ENCODE measurements around the gene DAGLB. TPM values are rescaled to one million over a fixed set of nuclear protein-coding genes. Genes with fewer than 3 reads are reported as not detected.

DAGLB gene
- total and polyA plus RNA-seq, 10 of the 15 experiments (the other 5 are each of a cell fraction or from before 2014, with no cell fraction given): 1.2 to 13.3 (median 10.1) TPM

DNA sequence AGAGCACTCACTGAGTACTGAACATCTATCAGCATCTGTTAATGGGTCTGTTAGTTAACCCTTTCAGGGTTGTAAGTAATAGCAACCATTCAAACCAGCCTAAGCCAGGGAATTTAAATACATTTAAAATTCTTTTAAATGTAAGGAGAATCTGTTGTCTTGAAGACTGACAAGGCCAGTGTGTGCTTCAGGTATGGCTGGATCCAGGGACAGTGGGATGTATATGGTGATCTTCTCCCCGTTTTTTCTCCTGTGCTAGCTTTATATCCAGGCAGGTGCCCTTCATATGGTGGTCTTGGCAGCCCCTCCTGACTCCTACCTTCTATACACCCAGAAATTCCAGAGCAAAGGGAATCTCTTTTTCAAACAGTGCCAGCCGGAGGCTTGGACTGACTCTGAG, 46.6 kb upstream of the DAGLB start:
- Histone ChIP-seq H3K27ac (ENCODE audit: control insufficient read depth, insufficient read depth) (no peak overlapping the region), H3K9me3 (replicated peaks; ENCODE audit: control insufficient read depth, insufficient read depth, low read length) (no peaks in the 10 kb centered on the region; the same call in 1 of the 3 replicates), H3K79me2 (ENCODE audit: control insufficient read depth, insufficient read depth, low read length) (no peaks in the 10 kb centered on the region), H4K20me1 (ENCODE audit: control insufficient read depth, insufficient read depth) (no peaks in the 10 kb centered on the region), H2AFZ (ENCODE audit: control insufficient read depth, low read depth, low read length) (no peak overlapping the region), H3K4me1 (ENCODE audit: control insufficient read depth, insufficient read depth, low read length) (no peaks in the 10 kb centered on the region), H3K27me3 (replicated peaks in 1 of 2; ENCODE audit: control insufficient read depth in 2 of 2, insufficient read depth in 2 of 2, low read length in 1 of 2) (no peaks in the 10 kb centered on the region), H3K4me3 (no peak overlapping the region), H3K9ac (ENCODE audit: control insufficient read depth, insufficient read depth, low read length) (no peak overlapping the region), H3K4me2 (ENCODE audit: control insufficient read depth, insufficient read depth) (no peak overlapping the region), H3K36me3 (ENCODE audit: control insufficient read depth in 2 of 2, insufficient read depth in 2 of 2, low read length in 1 of 2) (no peaks in the 10 kb centered on the region)
- TF ChIP-seq CBX5 (IDR thresholded peaks at IDR 0.05; ENCODE audit: low read depth) (no peak), HDAC6 (IDR thresholded peaks at IDR 0.05; ENCODE audit: unreplicated experiment) (no peak), BMI1 (IDR thresholded peaks at IDR 0.05; ENCODE audit: borderline replicate concordance) (no peak), TCF7 (IDR thresholded peaks at IDR 0.05; ENCODE audit: borderline replicate concordance) (no peak), GABPA (IDR thresholded peaks at IDR 0.05; ENCODE audit: low read depth) (no peak), ZNF274 (IDR thresholded peaks at IDR 0.05; ENCODE audit: insufficient read depth, insufficient read length) (no peak), TARDBP (IDR thresholded peaks at IDR 0.05; ENCODE audit: borderline replicate concordance) (no peak)
- POLR2A ChIA-PET: no interaction called here
- SMC1A ChIA-PET (ENCODE audit: uncharacterized antibody, unreplicated experiment): no interaction called here
- DNase-seq (ENCODE audit: low read depth, low spot score): no peak
- intact Hi-C loops (cut with micrococcal nuclease; ENCODE audit: unreplicated experiment): no loop called here
- WGBS (ENCODE audit: insufficient coverage, insufficient replicate concordance, low lambda C conversion rate, missing lambda C conversion rate): 30% methylated on average over 2 of the region's 2 CpGs
- FAIRE-seq: no peak
- BruUV-seq (replicated peaks): no TSS peak
- in situ Hi-C loops (cut with MboI): no loop called here
- no peak for ATAC-seq
- CTCF ChIA-PET: no interaction called here
- RAD21 ChIA-PET (ENCODE audit: unreplicated experiment): no interaction called here

DNA sequence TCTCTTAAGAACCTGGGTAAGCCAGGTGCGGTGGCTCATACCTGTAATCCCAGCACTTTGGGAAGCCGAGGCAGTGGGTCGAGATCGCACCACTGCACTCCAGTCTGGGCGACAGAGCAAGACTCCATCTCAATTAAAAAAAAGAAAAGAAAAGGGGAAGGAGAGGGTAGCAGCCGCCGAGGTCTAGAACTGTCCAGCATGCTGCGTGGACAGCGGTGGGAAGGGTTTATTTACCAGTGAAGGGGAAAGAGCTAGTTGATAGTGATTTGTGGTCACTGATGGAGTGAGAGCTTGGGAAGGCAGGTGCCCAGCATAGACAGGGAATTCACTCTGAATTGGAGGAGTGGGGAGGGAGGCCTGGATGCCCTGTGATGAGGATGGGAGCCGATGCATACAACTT, 43.4 kb upstream of the DAGLB start:
- ATAC-seq: no peak
- Histone ChIP-seq H3K4me2 (ENCODE audit: control insufficient read depth, insufficient read depth) (no peak overlapping the region), H3K79me2 (ENCODE audit: control insufficient read depth, insufficient read depth, low read length) (no peaks in the 10 kb centered on the region), H3K27me3 (replicated peaks in 1 of 2; ENCODE audit: control insufficient read depth in 2 of 2, insufficient read depth in 2 of 2, low read length in 1 of 2) (no peaks in the 10 kb centered on the region), H4K20me1 (ENCODE audit: control insufficient read depth, insufficient read depth) (no peaks in the 10 kb centered on the region), H2AFZ (ENCODE audit: control insufficient read depth, low read depth, low read length) (no peak overlapping the region), H3K9me3 (replicated peaks; ENCODE audit: control insufficient read depth, insufficient read depth, low read length) (no peaks in the 10 kb centered on the region; the same call in 1 of the 3 replicates), H3K4me3 (no peak overlapping the region), H3K4me1 (ENCODE audit: control insufficient read depth, insufficient read depth, low read length) (no peaks in the 10 kb centered on the region), H3K27ac (ENCODE audit: control insufficient read depth, insufficient read depth) (no peak overlapping the region), H3K36me3 (ENCODE audit: control insufficient read depth in 2 of 2, insufficient read depth in 2 of 2, low read length in 1 of 2) (no peaks in the 10 kb centered on the region), H3K9ac (ENCODE audit: control insufficient read depth, insufficient read depth, low read length) (no peak overlapping the region)
- in situ Hi-C loops (cut with MboI): no loop called here
- POLR2A ChIA-PET: interaction anchor here (0.8 kb wide), 1 partner anchor 15 kb away, joined by 3 read pairs; no protein-coding TSS in a partner anchor
- FAIRE-seq: no peak
- no peak for DNase-seq (ENCODE audit: low read depth, low spot score)
- SMC1A ChIA-PET (ENCODE audit: uncharacterized antibody, unreplicated experiment): no interaction called here
- TF ChIP-seq BRCA1 (IDR thresholded peaks at IDR 0.05; ENCODE audit: low read depth, low read length) (no peak), PAX8 (IDR thresholded peaks at IDR 0.05) (no peak), SIX5 (IDR thresholded peaks at IDR 0.05; ENCODE audit: low read depth, low read length, severe bottlenecking) (no peak), NRF1 (conservative IDR thresholded peaks at IDR 0.05; ENCODE audit: low read depth, low read length) (no peak), ZNF622 (IDR thresholded peaks at IDR 0.05) (no peak), PRDM15 (CRISPR knock-in tag; IDR thresholded peaks at IDR 0.05) (no peak), ZZZ3 (IDR thresholded peaks at IDR 0.05; ENCODE audit: control insufficient read depth, insufficient read length, low read depth) (no peak), ZNF207 (IDR thresholded peaks at IDR 0.05; ENCODE audit: borderline replicate concordance) (no peak)
- TF ChIP-seq, protein P1, sequence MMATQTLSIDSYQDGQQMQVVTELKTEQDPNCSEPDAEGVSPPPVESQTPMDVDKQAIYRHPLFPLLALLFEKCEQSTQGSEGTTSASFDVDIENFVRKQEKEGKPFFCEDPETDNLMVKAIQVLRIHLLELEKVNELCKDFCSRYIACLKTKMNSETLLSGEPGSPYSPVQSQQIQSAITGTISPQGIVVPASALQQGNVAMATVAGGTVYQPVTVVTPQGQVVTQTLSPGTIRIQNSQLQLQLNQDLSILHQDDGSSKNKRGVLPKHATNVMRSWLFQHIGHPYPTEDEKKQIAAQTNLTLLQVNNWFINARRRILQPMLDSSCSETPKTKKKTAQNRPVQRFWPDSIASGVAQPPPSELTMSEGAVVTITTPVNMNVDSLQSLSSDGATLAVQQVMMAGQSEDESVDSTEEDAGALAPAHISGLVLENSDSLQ (IDR thresholded peaks at IDR 0.05): no peak
- RAD21 ChIA-PET (ENCODE audit: unreplicated experiment): no interaction called here
- CTCF ChIA-PET: no interaction called here
- intact Hi-C loops (cut with micrococcal nuclease; ENCODE audit: unreplicated experiment): no loop called here
- 60% methylated on average over 10 of the region's 10 CpGs for WGBS (ENCODE audit: insufficient coverage, insufficient replicate concordance, low lambda C conversion rate, missing lambda C conversion rate)
- BruUV-seq (replicated peaks): no TSS peak
